ENCODE results near the gene TMEM72.

GRCh38 chr10:44966129-44966815 is 55.1 kb downstream of the TMEM72 start:
- TF ChIP-seq POLR2AphosphoS5 (IDR thresholded peaks at IDR 0.05): no peak
- TF ChIP-seq, protein P1, sequence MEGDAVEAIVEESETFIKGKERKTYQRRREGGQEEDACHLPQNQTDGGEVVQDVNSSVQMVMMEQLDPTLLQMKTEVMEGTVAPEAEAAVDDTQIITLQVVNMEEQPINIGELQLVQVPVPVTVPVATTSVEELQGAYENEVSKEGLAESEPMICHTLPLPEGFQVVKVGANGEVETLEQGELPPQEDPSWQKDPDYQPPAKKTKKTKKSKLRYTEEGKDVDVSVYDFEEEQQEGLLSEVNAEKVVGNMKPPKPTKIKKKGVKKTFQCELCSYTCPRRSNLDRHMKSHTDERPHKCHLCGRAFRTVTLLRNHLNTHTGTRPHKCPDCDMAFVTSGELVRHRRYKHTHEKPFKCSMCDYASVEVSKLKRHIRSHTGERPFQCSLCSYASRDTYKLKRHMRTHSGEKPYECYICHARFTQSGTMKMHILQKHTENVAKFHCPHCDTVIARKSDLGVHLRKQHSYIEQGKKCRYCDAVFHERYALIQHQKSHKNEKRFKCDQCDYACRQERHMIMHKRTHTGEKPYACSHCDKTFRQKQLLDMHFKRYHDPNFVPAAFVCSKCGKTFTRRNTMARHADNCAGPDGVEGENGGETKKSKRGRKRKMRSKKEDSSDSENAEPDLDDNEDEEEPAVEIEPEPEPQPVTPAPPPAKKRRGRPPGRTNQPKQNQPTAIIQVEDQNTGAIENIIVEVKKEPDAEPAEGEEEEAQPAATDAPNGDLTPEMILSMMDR (IDR thresholded peaks at IDR 0.05): no peak
- no peak for TF ChIP-seq POLR2A (IDR thresholded peaks at IDR 0.05)

All from breast epithelium (tissue), 3 donors.